SK-N-SH treated with all-trans-retinoic acid at 6 μM for 48 hours (cell line): ENCODE results near the gene ITPR2.

ENCODE experiments used
- ATAC-seq: fragments of 200-7000 bp; cut with Tn5 transposase; 3 replicates; pipeline ENCODE4 v1.9.1; 2020; ENCODE audit warnings: mild to moderate bottlenecking, moderate library complexity
- ARNTL ChIP-seq: fragments of 450-650 bp; formaldehyde crosslinking; IDR thresholded peaks from 2 replicates; pipeline ENCODE4 v1.5.0; 2020; ENCODE audit warnings: low read depth, mild to moderate bottlenecking, moderate library complexity, borderline replicate concordance
- BACH2 ChIP-seq: fragments of 250-450 bp; sonication (Bioruptor Pico); IDR thresholded peaks from 2 replicates; pipeline ENCODE4 v1.9.0; 2021; ENCODE audit warnings: mild to moderate bottlenecking, borderline replicate concordance
- ESRRG ChIP-seq: fragments of 250-450 bp; sonication (Bioruptor Pico); IDR thresholded peaks from 2 replicates; pipeline ENCODE4 v1.6.1; 2021; ENCODE audit warnings: mild to moderate bottlenecking
- GLIS3 ChIP-seq: fragments of 250-450 bp; sonication (Bioruptor Pico); IDR thresholded peaks from 2 replicates; pipeline ENCODE4 v1.5.0; 2020; ENCODE audit warnings: mild to moderate bottlenecking, moderate library complexity
- ISL1 ChIP-seq: fragments of 250-450 bp; sonication (Bioruptor Pico); IDR thresholded peaks from 2 replicates; pipeline ENCODE4 v2.1.2; 2022; ENCODE audit warnings: mild to moderate bottlenecking, moderate library complexity
- OSR1 ChIP-seq: fragments of 250-450 bp; sonication (Bioruptor Pico); IDR thresholded peaks from 2 replicates; pipeline ENCODE4 v1.8.0; 2022; ENCODE audit warnings: moderate library complexity, mild to moderate bottlenecking, inconsistent platforms
- PPARA ChIP-seq: fragments of 250-450 bp; sonication (Bioruptor Pico); IDR thresholded peaks from 2 replicates; pipeline ENCODE4 v1.5.0; 2020; ENCODE audit warnings: mild to moderate bottlenecking, borderline replicate concordance
- RARB ChIP-seq: fragments of 250-450 bp; sonication (Bioruptor Pico); IDR thresholded peaks from 2 replicates; pipeline ENCODE4 v1.8.0; 2021; ENCODE audit warnings: mild to moderate bottlenecking, moderate library complexity
- SNAI2 ChIP-seq: fragments of 250-450 bp; sonication (Bioruptor Pico); IDR thresholded peaks from 2 replicates; pipeline ENCODE4 v1.5.0; 2020; ENCODE audit warnings: mild to moderate bottlenecking, moderate library complexity
- TCF4 ChIP-seq: fragments of 250-450 bp; sonication (Bioruptor Pico); IDR thresholded peaks from 2 replicates; pipeline ENCODE4 v1.8.0; 2021; ENCODE audit warnings: mild to moderate bottlenecking, moderate library complexity, borderline replicate concordance
- TOX ChIP-seq: fragments of 250-450 bp; sonication (Bioruptor Pico); IDR thresholded peaks from 2 replicates; pipeline ENCODE4 v1.8.0; 2021; ENCODE audit warnings: mild to moderate bottlenecking, moderate library complexity, borderline replicate concordance
- ZC3H10 ChIP-seq: fragments of 250-450 bp; sonication (Bioruptor Pico); IDR thresholded peaks from 2 replicates; pipeline ENCODE4 v1.5.1; 2021; ENCODE audit warnings: mild to moderate bottlenecking, moderate library complexity
- ZFP30 ChIP-seq: fragments of 450-650 bp; formaldehyde crosslinking; IDR thresholded peaks from 2 replicates; pipeline ENCODE4 v1.5.0; 2022; ENCODE audit warnings: mild to moderate bottlenecking, moderate library complexity
- ZNF565 ChIP-seq: fragments of 450-650 bp; formaldehyde crosslinking; conservative IDR thresholded peaks from 2 replicates; pipeline ENCODE4 v1.5.0; 2020; ENCODE audit warnings: low read depth, mild to moderate bottlenecking, moderate library complexity
- ZNF8 ChIP-seq: fragments of 450-650 bp; formaldehyde crosslinking; IDR thresholded peaks from 2 replicates; pipeline ENCODE4 v1.5.0; 2020; ENCODE audit warnings: mild to moderate bottlenecking, moderate library complexity
- TF ChIP-seq, protein P1 (sequence below): fragments of 250-450 bp; sonication (Bioruptor Pico); IDR thresholded peaks from 2 replicates; pipeline ENCODE4 v1.8.0; 2021; ENCODE audit warnings: low read depth, mild to moderate bottlenecking, moderate library complexity, borderline replicate concordance
- TF ChIP-seq, protein P2 (sequence below): fragments of 250-450 bp; sonication (Bioruptor Pico); IDR thresholded peaks from 2 replicates; pipeline ENCODE4 v1.8.0; 2020; ENCODE audit warnings: mild to moderate bottlenecking, moderate library complexity, borderline replicate concordance
- TF ChIP-seq, protein P3 (sequence below): fragments of 250-450 bp; sonication (Bioruptor Pico); IDR thresholded peaks from 2 replicates; pipeline ENCODE4 v1.5.1; 2021; ENCODE audit warnings: mild to moderate bottlenecking, moderate library complexity
- TF ChIP-seq, protein P4 (sequence below): fragments of 250-450 bp; sonication (Bioruptor Pico); IDR thresholded peaks from 2 replicates; pipeline ENCODE4 v1.5.1; 2020; ENCODE audit warnings: low read depth, mild to moderate bottlenecking, moderate library complexity

ITPR2 gene

DNA sequence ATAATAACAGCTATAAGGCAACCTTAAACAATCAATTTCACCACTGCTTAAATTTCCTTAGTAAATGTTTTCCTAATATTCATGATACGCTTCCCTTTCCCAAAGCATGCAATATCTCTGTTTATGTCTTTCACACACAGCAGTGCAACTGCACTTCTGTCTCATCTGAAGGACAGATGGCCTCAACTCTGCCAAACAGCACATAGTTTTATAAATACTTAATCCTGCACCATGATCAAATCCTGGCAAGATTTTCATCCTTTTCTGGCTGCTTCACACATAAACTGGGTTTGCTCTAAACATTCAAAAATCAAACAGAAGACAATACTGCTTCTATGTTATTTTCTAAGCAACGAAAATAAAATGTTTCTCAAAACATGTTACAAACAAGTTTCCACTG lies 266.3 kb downstream of the ITPR2 start:
- no peak for ATAC-seq
- TF ChIP-seq, protein P1, sequence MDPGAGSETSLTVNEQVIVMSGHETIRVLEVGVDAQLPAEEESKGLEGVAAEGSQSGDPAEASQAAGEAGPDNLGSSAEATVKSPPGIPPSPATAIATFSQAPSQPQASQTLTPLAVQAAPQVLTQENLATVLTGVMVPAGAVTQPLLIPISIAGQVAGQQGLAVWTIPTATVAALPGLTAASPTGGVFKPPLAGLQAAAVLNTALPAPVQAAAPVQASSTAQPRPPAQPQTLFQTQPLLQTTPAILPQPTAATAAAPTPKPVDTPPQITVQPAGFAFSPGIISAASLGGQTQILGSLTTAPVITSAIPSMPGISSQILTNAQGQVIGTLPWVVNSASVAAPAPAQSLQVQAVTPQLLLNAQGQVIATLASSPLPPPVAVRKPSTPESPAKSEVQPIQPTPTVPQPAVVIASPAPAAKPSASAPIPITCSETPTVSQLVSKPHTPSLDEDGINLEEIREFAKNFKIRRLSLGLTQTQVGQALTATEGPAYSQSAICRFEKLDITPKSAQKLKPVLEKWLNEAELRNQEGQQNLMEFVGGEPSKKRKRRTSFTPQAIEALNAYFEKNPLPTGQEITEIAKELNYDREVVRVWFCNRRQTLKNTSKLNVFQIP (CRISPR knock-in tag): no peak
- TF ChIP-seq GLIS3 (no peak), SNAI2 (no peak), ZNF8 (CRISPR knock-in tag) (no peak), ARNTL (no peak), OSR1 (no peak)
- TF ChIP-seq, protein P2, sequence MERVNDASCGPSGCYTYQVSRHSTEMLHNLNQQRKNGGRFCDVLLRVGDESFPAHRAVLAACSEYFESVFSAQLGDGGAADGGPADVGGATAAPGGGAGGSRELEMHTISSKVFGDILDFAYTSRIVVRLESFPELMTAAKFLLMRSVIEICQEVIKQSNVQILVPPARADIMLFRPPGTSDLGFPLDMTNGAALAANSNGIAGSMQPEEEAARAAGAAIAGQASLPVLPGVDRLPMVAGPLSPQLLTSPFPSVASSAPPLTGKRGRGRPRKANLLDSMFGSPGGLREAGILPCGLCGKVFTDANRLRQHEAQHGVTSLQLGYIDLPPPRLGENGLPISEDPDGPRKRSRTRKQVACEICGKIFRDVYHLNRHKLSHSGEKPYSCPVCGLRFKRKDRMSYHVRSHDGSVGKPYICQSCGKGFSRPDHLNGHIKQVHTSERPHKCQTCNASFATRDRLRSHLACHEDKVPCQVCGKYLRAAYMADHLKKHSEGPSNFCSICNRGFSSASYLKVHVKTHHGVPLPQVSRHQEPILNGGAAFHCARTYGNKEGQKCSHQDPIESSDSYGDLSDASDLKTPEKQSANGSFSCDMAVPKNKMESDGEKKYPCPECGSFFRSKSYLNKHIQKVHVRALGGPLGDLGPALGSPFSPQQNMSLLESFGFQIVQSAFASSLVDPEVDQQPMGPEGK: no peak
- TF ChIP-seq, protein P3, sequence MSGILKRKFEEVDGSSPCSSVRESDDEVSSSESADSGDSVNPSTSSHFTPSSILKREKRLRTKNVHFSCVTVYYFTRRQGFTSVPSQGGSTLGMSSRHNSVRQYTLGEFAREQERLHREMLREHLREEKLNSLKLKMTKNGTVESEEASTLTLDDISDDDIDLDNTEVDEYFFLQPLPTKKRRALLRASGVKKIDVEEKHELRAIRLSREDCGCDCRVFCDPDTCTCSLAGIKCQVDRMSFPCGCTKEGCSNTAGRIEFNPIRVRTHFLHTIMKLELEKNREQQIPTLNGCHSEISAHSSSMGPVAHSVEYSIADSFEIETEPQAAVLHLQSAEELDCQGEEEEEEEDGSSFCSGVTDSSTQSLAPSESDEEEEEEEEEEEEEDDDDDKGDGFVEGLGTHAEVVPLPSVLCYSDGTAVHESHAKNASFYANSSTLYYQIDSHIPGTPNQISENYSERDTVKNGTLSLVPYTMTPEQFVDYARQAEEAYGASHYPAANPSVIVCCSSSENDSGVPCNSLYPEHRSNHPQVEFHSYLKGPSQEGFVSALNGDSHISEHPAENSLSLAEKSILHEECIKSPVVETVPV (CRISPR knock-in tag): no peak
- TF ChIP-seq, protein P4, sequence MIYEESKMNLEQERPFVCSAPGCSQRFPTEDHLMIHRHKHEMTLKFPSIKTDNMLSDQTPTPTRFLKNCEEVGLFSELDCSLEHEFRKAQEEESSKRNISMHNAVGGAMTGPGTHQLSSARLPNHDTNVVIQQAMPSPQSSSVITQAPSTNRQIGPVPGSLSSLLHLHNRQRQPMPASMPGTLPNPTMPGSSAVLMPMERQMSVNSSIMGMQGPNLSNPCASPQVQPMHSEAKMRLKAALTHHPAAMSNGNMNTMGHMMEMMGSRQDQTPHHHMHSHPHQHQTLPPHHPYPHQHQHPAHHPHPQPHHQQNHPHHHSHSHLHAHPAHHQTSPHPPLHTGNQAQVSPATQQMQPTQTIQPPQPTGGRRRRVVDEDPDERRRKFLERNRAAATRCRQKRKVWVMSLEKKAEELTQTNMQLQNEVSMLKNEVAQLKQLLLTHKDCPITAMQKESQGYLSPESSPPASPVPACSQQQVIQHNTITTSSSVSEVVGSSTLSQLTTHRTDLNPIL (CRISPR knock-in tag): no peak

DNA sequence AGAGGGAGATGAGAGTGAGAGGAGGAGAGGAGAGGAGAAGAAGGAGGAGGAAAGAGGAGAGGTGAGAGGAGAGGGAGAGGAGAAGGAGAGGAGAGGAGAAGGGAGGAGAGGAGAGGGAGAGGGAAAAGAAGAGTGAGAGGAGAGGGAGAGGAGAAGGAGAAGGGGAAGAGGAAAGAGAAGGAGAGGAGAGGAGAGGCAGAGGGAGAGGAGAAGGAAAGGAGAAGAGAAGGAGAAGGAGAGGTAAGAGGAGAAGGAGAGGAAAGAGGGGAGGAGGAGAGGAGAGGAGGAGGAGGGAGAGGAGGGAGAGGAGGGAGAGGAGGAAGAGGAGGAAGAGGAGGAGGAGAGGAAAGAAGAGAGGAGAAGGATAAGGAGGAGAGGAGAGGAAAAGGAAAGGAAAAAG lies 266.8 kb downstream of the ITPR2 start:
- TF ChIP-seq, protein P4 (CRISPR knock-in tag): no peak
- TF ChIP-seq TCF4 (CRISPR knock-in tag) (no peak), TOX (CRISPR knock-in tag) (no peak), ZNF8 (CRISPR knock-in tag) (no peak), ZFP30 (CRISPR knock-in tag) (no peak), ZC3H10 (CRISPR knock-in tag) (no peak), ZNF565 (CRISPR knock-in tag) (no peak), OSR1 (no peak), RARB (no peak), GLIS3 (no peak), ARNTL (no peak)
- TF ChIP-seq, protein P1 (CRISPR knock-in tag): no peak
- TF ChIP-seq, protein P2: no peak
- TF ChIP-seq, all 23 proteins: peak for 0

DNA sequence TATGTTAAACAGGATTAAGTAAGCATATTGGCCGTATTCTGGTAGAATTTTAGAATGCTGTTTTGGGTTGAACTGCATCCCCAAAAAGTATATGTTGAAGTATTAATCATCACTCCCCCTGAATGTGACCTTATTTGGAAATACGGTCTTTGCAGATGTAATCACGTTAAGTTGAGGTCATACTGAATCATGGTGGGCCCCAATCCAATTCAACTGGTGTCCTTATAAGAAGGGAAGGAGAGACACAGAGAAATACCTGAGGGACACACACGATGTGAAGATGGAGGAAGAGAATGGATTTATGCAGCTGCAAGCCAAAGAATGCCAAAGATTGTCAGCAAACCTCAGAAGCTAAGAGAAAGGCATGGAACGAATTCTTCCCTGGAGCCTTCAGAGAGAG lies 268.6 kb downstream of the ITPR2 start:
- ATAC-seq: no peak
- TF ChIP-seq, protein P1 (CRISPR knock-in tag): no peak
- TF ChIP-seq PPARA (CRISPR knock-in tag) (no peak), ZNF8 (CRISPR knock-in tag) (no peak), ISL1 (CRISPR knock-in tag) (no peak), BACH2 (CRISPR knock-in tag) (no peak), ARNTL (no peak), TCF4 (CRISPR knock-in tag) (no peak), GLIS3 (no peak), OSR1 (no peak), ESRRG (no peak)
- TF ChIP-seq, protein P2: no peak

More for the DNA sequence above, 266.8 kb downstream of the ITPR2 start:
- ATAC-seq: no peak
